Heart left ventricle (tissue), 16 donors: ENCODE results near the gene YEATS2. TPM values are rescaled to one million over a fixed set of nuclear protein-coding genes. Genes with fewer than 3 reads are reported as not detected.
A peak's percentile ranks its signal among the peaks of the same experiment; 100 is the strongest.

Experiments
- ATAC-seq, 4 donors: fragments of 200-7000 bp; cut with Tn5 transposase; one replicate each; pipeline ENCODE4 v1.9.1; 2020 to 2022; ENCODE audit warnings: moderate library complexity in 4 of 4, mild to moderate bottlenecking in 3 of 4, moderate number of reproducible peaks in 1 of 4
- DNase-seq, 5 donors: peaks; one replicate each; pipeline ENCODE4 v3.0.0-alpha.2; 2020
- H3K27ac ChIP-seq, 12 donors: fragments of 200-600 bp; sonication (generic) in 4 of 12; one replicate each; pipeline versions ENCODE4 v1.5.0 to v1.8.0; 2016 to 2022; ENCODE audit warnings: mild to moderate bottlenecking in 2 of 12
- H3K27me3 ChIP-seq, 9 donors: fragments of 200-600 bp; sonication (generic) in 2 of 9; one replicate each; pipeline versions ENCODE4 v1.5.1 to v1.8.0; 2016 to 2022; ENCODE audit warnings: mild to moderate bottlenecking in 3 of 9
- H3K36me3 ChIP-seq, 9 donors: fragments of 200-600 bp; sonication (generic) in 2 of 9; one replicate each; pipeline versions ENCODE4 v1.5.0 to v1.8.0; 2018 to 2022; ENCODE audit warnings: mild to moderate bottlenecking in 2 of 9
- H3K4me1 ChIP-seq, 12 donors: fragments of 200-600 bp; sonication (generic) in 4 of 12; one replicate each; pipeline versions ENCODE4 v1.5.0 to v1.8.0; 2016 to 2022; ENCODE audit warnings: mild to moderate bottlenecking in 3 of 12
- H3K4me3 ChIP-seq, 12 donors: fragments of 200-600 bp; sonication (generic) in 4 of 12; one replicate each; pipeline versions ENCODE4 v1.5.0 to v1.8.0; 2017 to 2022; ENCODE audit warnings: mild to moderate bottlenecking in 9 of 12, moderate library complexity in 4 of 12
- H3K9me3 ChIP-seq, 12 donors: fragments of 200-600 bp; sonication (generic) in 4 of 12; one replicate each; pipeline versions ENCODE4 v1.5.0 to v1.8.0; 2016 to 2022; ENCODE audit warnings: mild to moderate bottlenecking in 1 of 12
- CTCF ChIP-seq, 12 donors: fragments of 200-600 bp; sonication (generic) in 4 of 12; IDR thresholded peaks; one replicate each; pipeline versions ENCODE4 v1.5.0 to v1.8.0; 2018 to 2022; ENCODE audit warnings: antibody characterized with exemption in 12 of 12, mild to moderate bottlenecking in 5 of 12
- POLR2A ChIP-seq, 2 donors: fragments of 450-650 bp; IDR thresholded peaks; one replicate each; pipeline ENCODE4 v1.6.1; 2017; ENCODE audit warnings: antibody characterized with exemption in 2 of 2, mild to moderate bottlenecking in 2 of 2, moderate library complexity in 2 of 2
- WGBS, 4 donors: extraction: QIAGEN DNeasy Blood & Tissue Kit in 2 of 4; methylation state at CpG; one replicate each; pipeline versions ENCODE4 v1.1.5 to v1.1.7; 2013 to 2018; 5-methylcytosine and 5-hydroxymethylcytosine counted together
- intact Hi-C, 10 donors: fragments of 100-400 bp; cut with DNase I; formaldehyde crosslinking; loops; one replicate each; pipeline versions ENCODE4 v1.11.1 to v1.14.2; 2022
- polyA plus RNA-seq, 2 donors: library from polyadenylated mRNA; stranded (reverse); fragments of 200-250 nt; gene quantifications; one replicate each; pipeline ENCODE4 v1.2.3, GENCODE V29; 2013
- total RNA-seq, 9 donors: library from RNA; depleted of rRNA in 2 of 9; stranded (reverse); fragments of >200 nt in 2 of 9; fragmentation: NEBNext Ultra II Directional in 3 of 9; extraction: Animal tissue kit (Norgen Biotek cat#: 25700) in 3 of 9; gene quantifications; one replicate each; pipeline versions ENCODE4 v1.1.0 to v1.2.4, GENCODE V29; 2016 to 2023
- donor health status: ischemic (EF 13 %, LVEDD 7.1; RV severe dilation, severe dysfunction).
- donor health status: healthy with polysubstance abuse.
- donor health status: DM: no; HTN: yes; CAD: no.
- donor health status: DM: no; HTN: no; CAD: no.
- donor health status: ischemic (EF 25% LVEDD 6.9; RV normal size, moderate dysfunction).
- donor health status: ischemic (EF 25% LVEDD 5.7; RV mildly dilated, moderate dysfunction).
- donor health status: healthy.
- donor health status: DM: yes; HTN: yes; CAD: no.
- donor health status: ischemic (EF 35%, LVEDD 5.7; RV mildly dilated, moderate dysfunction).
- donor health status: nonischemic (EF 11% LVEDD 7.7; RV severe dilation, severe dysfunction).
- donor health status: DM: yes; HTN: yes; CAD: no.
- donor health status: PGD.
- donor health status: ischemic (EF 29% LVEDD 5.4; RV normal size, mild dysfunction).
- donor health status: nonischemic (EF 23%, LVEDD 6.1; RV moderate dilation, normal function).

The YEATS2 gene
- total and polyA plus RNA-seq, 11 donors: 3.2 to 21.2 (median 9.8) TPM

DNA sequence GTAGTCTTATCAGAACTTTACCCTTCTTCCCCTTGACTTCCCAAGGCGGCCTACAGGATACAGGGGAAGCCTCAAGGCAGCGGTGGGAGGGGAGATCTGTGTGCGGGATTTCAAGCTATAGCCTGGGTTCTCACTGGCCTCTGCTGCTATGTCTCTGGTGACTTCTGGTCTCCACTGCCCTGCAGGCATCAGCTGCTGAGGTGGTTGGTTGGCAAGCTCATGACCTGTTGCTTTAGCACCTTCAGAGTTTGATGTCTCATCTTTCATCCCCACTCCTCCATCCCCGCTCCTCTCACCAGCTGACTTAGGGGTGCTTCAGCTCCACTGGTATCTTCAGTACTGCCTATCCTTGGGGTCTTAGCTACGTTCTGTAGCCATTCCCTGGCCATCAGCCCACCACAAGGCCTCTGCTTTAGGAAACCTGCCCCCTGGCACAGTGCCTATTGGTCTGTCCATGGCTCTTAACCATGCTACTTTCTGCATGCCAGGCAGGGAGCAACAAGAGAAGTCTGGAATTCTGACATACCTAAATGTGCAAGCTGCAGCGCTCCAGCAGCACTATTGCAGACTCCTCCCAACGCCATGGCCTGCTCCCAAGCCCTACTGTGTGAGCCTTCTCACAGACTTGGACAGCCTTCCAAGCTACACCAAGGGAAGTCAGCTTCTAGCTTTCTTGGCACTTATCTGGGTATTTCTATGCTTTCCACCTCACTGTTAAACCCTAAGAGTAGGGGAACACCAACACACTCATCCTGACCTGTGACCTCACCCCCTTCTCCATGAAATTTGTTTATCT lies 1.8 kb upstream of the YEATS2 start:
- H3K9me3 ChIP-seq: no peaks in the 10 kb centered on the region
- 86 to 91% (median 88%) methylated on average over 7 of the region's 7 CpGs for WGBS, 4 donors
- H3K27ac ChIP-seq: no peak overlapping the region
- no peaks in the 10 kb centered on the region for H3K27me3 ChIP-seq
- no peak for ATAC-seq
- peaks cover 0 to 28% (median 18%) of the 10 kb centered on the region in 12 donors for H3K4me1 ChIP-seq
- TF ChIP-seq CTCF (IDR thresholded peaks at IDR 0.05) (no peak), POLR2A (IDR thresholded peaks at IDR 0.05) (no peak)
- no peaks in the 10 kb centered on the region for H3K36me3 ChIP-seq
- intact Hi-C loops: loop anchor here in 2 of 10 donors (5.0 to 10.0 kb wide), 2 partner anchors 58 to 61 kb away; partner anchors contain the start of gene KLHL24 (in 2 of the 2)
- peak in 1 of 5 donors; percentile 30 for DNase-seq
- H3K4me3 ChIP-seq: no peak overlapping the region

GRCh38 chr3:183697123-183697609 lies 431 bp upstream of the YEATS2 start:
- peaks cover 0 to 10% (median 0%) of the 10 kb centered on the region in 9 donors for H3K36me3 ChIP-seq
- peaks cover 0 to 35% (median 23%) of the 10 kb centered on the region in 12 donors for H3K4me1 ChIP-seq
- ATAC-seq: no peak
- H3K27ac ChIP-seq: peak overlapping the region in 10 of 12 donors; percentile 88 to 98 (median 94)
- intact Hi-C loops: loop anchor here in 2 of 10 donors (5.0 to 10.0 kb wide), 2 partner anchors 60 to 62 kb away; partner anchors contain the start of gene KLHL24 (in 2 of the 2)
- DNase-seq: no peak
- 36 to 37% (median 36%) methylated on average over 4 of the region's 4 CpGs for WGBS, 4 donors
- TF ChIP-seq CTCF (IDR thresholded peaks at IDR 0.05) (no peak), POLR2A (IDR thresholded peaks at IDR 0.05) (no peak)
- no peaks in the 10 kb centered on the region for H3K9me3 ChIP-seq
- no peaks in the 10 kb centered on the region for H3K27me3 ChIP-seq
- H3K4me3 ChIP-seq: peak overlapping the region in 11 of 12 donors; percentile 69 to 100 (median 97)

- peak overlapping the region; percentile 69 to 98 (median 94) for H3K27ac ChIP-seq
- peak overlapping the region; percentile 69 to 100 (median 97) for H3K4me3 ChIP-seq
- no peaks in the 10 kb centered on the region for H3K9me3 ChIP-seq
- peak in 3 of 4 donors; percentile 47 to 57 (median 50) for ATAC-seq
- H3K27me3 ChIP-seq: no peaks in the 10 kb centered on the region
- H3K36me3 ChIP-seq: peaks cover 0 to 11% (median 0%) of the 10 kb centered on the region in 9 donors
- TF ChIP-seq POLR2A (IDR thresholded peaks at IDR 0.05) (no peak), CTCF (IDR thresholded peaks at IDR 0.05) (no peak)
- peak in 4 of 5 donors; percentile 19 to 39 (median 32) for DNase-seq
- peaks cover 0 to 35% (median 23%) of the 10 kb centered on the region in 12 donors for H3K4me1 ChIP-seq
- intact Hi-C loops: loop anchor here in 3 of 10 donors (2.0 to 10.0 kb wide), 3 partner anchors 61 to 64 kb away; partner anchors contain the start of gene KLHL24 (in 2 of the 3)
- WGBS, 4 donors: 0 to 1% (median 1%) methylated on average over 13 of the region's 13 CpGs
These were observed 738 bp downstream of the YEATS2 start for GRCh38 chr3:183698318-183698751.

- H3K4me1 ChIP-seq: peaks cover 0 to 36% (median 23%) of the 10 kb centered on the region in 12 donors
- TF ChIP-seq POLR2A (IDR thresholded peaks at IDR 0.05) (no peak), CTCF (IDR thresholded peaks at IDR 0.05) (no peak)
- no peaks in the 10 kb centered on the region for H3K27me3 ChIP-seq
- 12 to 19% (median 13%) methylated on average over 9 of the region's 9 CpGs for WGBS, 4 donors
- peak overlapping the region; percentile 69 to 100 (median 97) for H3K4me3 ChIP-seq
- peaks cover 0 to 11% (median 0%) of the 10 kb centered on the region in 9 donors for H3K36me3 ChIP-seq
- peak overlapping the region; percentile 69 to 98 (median 94) for H3K27ac ChIP-seq
- intact Hi-C loops: loop anchor here in 3 of 10 donors (2.0 to 10.0 kb wide), 3 partner anchors 61 to 64 kb away; partner anchors contain the start of gene KLHL24 (in 2 of the 3)
- DNase-seq: peak in 2 of 5 donors; percentile 27 to 40
- peak; percentile 45 to 70 (median 53) for ATAC-seq
- H3K9me3 ChIP-seq: no peaks in the 10 kb centered on the region
These were observed 1.2 kb downstream of the YEATS2 start for GRCh38 chr3:183698756-183699155.
